ENCODE measurements around the gene FYB1.

GRCh38 chr5:39175273-39175955, 43.9 kb downstream of the FYB1 start:
- TF ChIP-seq CTCF (conservative IDR thresholded peaks at IDR 0.05; ENCODE audit: low read length) (no peak), EZH2phosphoT487 (IDR thresholded peaks at IDR 0.05; ENCODE audit: borderline replicate concordance, low read depth, low read length) (no peak)
